Measurements from ENCODE around the gene MAGEB16.

- no peak for TF ChIP-seq POLR2A (IDR thresholded peaks at IDR 0.05; ENCODE audit: extremely low read depth, insufficient read length)
- no peak for TF ChIP-seq CTCF (IDR thresholded peaks at IDR 0.05; ENCODE audit: low read depth, low read length)
These were observed 13.1 kb upstream of the MAGEB16 start for GRCh38 chrX:35785075-35785474.
